K562 (cell line): ENCODE results near the gene PRDM10. TPM values are rescaled to one million over a fixed set of nuclear protein-coding genes. Genes with fewer than 3 reads are reported as not detected.

Experiments used
- polyA plus RNA-seq, 8 experiments: library from polyadenylated mRNA; depleted of rRNA in 4 of 8; stranded (reverse) in 5 of 8; unstranded in 3 of 8; fragments of >200 nt; fragmentation: Nextera tagmentation in 2 of 8; fragmentation: Illumina TruSeq in 1 of 8; extraction: Ambion mirVana in 2 of 8; extraction: Trizol in 1 of 8; gene quantifications; 2 replicates each; pipeline versions ENCODE4 v1.2.1 to v1.2.3, GENCODE V29; 2011 to 2014; ENCODE audit warnings: inconsistent platforms in 1 of 8, missing spikeins in 1 of 8
- total RNA-seq, 7 experiments: library from RNA; depleted of rRNA in 6 of 7; stranded (reverse); fragments of >200 nt in 6 of 7; fragmentation: Illumina TruSeq in 2 of 7; extraction: Trizol in 2 of 7; gene quantifications; 2 replicates each; pipeline versions ENCODE4 v1.2.1 to v1.2.3, GENCODE V29; 2011 to 2021; ENCODE audit warnings: low replicate concordance in 1 of 7
- TF ChIP-seq, protein P1 (sequence below): fragments of 450-650 bp; IDR thresholded peaks from 2 replicates; pipeline ENCODE4 v1.6.1; 2016; ENCODE audit warnings: mild to moderate bottlenecking, moderate library complexity

Gene PRDM10
- total and polyA plus RNA-seq, 9 of the 15 experiments (the other 6 are each of a cell fraction or from before 2014, with no cell fraction given), result 0.89 to 9.3 (median 4.5) TPM

DNA sequence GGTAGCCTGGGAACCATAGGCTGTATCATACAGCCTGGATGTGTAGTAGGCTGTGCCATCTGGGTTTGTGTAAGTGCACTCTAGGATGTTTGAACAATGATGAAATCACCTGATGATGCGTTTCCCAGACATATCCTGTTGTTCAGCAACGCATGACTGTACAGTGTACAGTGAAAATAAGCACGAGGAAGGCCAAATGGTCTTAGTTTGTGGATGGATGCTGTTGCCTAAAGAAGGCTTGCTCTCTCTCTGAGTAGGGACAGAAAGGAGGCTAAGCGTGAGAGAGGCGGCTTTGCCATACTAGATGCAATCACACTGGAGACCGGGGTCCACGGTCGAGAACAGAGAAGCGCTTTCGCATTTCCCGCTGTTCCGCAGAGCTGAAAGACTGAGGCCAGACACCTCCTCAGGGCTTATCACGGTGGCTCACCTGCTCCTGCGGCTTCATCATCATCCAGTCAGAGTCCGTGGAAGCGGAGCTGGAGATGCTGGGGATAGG lies 39.5 kb upstream of the PRDM10 start (continued):
- TF ChIP-seq, protein P1, sequence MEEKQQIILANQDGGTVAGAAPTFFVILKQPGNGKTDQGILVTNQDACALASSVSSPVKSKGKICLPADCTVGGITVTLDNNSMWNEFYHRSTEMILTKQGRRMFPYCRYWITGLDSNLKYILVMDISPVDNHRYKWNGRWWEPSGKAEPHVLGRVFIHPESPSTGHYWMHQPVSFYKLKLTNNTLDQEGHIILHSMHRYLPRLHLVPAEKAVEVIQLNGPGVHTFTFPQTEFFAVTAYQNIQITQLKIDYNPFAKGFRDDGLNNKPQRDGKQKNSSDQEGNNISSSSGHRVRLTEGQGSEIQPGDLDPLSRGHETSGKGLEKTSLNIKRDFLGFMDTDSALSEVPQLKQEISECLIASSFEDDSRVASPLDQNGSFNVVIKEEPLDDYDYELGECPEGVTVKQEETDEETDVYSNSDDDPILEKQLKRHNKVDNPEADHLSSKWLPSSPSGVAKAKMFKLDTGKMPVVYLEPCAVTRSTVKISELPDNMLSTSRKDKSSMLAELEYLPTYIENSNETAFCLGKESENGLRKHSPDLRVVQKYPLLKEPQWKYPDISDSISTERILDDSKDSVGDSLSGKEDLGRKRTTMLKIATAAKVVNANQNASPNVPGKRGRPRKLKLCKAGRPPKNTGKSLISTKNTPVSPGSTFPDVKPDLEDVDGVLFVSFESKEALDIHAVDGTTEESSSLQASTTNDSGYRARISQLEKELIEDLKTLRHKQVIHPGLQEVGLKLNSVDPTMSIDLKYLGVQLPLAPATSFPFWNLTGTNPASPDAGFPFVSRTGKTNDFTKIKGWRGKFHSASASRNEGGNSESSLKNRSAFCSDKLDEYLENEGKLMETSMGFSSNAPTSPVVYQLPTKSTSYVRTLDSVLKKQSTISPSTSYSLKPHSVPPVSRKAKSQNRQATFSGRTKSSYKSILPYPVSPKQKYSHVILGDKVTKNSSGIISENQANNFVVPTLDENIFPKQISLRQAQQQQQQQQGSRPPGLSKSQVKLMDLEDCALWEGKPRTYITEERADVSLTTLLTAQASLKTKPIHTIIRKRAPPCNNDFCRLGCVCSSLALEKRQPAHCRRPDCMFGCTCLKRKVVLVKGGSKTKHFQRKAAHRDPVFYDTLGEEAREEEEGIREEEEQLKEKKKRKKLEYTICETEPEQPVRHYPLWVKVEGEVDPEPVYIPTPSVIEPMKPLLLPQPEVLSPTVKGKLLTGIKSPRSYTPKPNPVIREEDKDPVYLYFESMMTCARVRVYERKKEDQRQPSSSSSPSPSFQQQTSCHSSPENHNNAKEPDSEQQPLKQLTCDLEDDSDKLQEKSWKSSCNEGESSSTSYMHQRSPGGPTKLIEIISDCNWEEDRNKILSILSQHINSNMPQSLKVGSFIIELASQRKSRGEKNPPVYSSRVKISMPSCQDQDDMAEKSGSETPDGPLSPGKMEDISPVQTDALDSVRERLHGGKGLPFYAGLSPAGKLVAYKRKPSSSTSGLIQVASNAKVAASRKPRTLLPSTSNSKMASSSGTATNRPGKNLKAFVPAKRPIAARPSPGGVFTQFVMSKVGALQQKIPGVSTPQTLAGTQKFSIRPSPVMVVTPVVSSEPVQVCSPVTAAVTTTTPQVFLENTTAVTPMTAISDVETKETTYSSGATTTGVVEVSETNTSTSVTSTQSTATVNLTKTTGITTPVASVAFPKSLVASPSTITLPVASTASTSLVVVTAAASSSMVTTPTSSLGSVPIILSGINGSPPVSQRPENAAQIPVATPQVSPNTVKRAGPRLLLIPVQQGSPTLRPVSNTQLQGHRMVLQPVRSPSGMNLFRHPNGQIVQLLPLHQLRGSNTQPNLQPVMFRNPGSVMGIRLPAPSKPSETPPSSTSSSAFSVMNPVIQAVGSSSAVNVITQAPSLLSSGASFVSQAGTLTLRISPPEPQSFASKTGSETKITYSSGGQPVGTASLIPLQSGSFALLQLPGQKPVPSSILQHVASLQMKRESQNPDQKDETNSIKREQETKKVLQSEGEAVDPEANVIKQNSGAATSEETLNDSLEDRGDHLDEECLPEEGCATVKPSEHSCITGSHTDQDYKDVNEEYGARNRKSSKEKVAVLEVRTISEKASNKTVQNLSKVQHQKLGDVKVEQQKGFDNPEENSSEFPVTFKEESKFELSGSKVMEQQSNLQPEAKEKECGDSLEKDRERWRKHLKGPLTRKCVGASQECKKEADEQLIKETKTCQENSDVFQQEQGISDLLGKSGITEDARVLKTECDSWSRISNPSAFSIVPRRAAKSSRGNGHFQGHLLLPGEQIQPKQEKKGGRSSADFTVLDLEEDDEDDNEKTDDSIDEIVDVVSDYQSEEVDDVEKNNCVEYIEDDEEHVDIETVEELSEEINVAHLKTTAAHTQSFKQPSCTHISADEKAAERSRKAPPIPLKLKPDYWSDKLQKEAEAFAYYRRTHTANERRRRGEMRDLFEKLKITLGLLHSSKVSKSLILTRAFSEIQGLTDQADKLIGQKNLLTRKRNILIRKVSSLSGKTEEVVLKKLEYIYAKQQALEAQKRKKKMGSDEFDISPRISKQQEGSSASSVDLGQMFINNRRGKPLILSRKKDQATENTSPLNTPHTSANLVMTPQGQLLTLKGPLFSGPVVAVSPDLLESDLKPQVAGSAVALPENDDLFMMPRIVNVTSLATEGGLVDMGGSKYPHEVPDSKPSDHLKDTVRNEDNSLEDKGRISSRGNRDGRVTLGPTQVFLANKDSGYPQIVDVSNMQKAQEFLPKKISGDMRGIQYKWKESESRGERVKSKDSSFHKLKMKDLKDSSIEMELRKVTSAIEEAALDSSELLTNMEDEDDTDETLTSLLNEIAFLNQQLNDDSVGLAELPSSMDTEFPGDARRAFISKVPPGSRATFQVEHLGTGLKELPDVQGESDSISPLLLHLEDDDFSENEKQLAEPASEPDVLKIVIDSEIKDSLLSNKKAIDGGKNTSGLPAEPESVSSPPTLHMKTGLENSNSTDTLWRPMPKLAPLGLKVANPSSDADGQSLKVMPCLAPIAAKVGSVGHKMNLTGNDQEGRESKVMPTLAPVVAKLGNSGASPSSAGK, result 0 out of 2 replicates have a peak, but pooled peaks have one; percentile 44
